ENCODE measurements around the gene ZNHIT2. TPM values are rescaled to one million over a fixed set of nuclear protein-coding genes. Genes with fewer than 3 reads are reported as not detected.

The ZNHIT2 gene
- total RNA-seq, 3 donors from 2014 or later = 5.1 to 8.3 (median 6.0) TPM

- Histone ChIP-seq H3K36me3 (ENCODE audit: low read depth) (peaks cover 11% of the 10 kb centered on the region), H3K4me1 (ENCODE audit: low read depth) (peaks cover 8% of the 10 kb centered on the region), H3K9me3 (no peaks in the 10 kb centered on the region), H3K4me3 (no peak overlapping the region)
- no peak for TF ChIP-seq CTCF (IDR thresholded peaks at IDR 0.05)
- DNase-seq = no peak
- intact Hi-C loops (cut with DNase I, micrococcal nuclease) = no loop called here
- ATAC-seq = no peak
These were observed 27.9 kb downstream of the ZNHIT2 start for GRCh38 chr11:65089621-65090020.

GRCh38 chr11:65087827-65088226, 29.7 kb downstream of the ZNHIT2 start:
- no peak for TF ChIP-seq CTCF (IDR thresholded peaks at IDR 0.05)

GRCh38 chr11:65087216-65087615, 30.3 kb downstream of the ZNHIT2 start:
- Histone ChIP-seq H3K4me3 (no peak overlapping the region), H3K9me3 (no peaks in the 10 kb centered on the region), H3K36me3 (ENCODE audit: low read depth) (peaks cover 11% of the 10 kb centered on the region), H3K4me1 (ENCODE audit: low read depth) (peaks cover 16% of the 10 kb centered on the region)
- intact Hi-C loops (cut with DNase I, micrococcal nuclease) = no loop called here
- ATAC-seq = no peak
- DNase-seq = no peak
- no peak for TF ChIP-seq CTCF (IDR thresholded peaks at IDR 0.05)

More at GRCh38 chr11:65087827-65088226, 29.7 kb downstream of the ZNHIT2 start:
- peaks cover 16% of the 10 kb centered on the region for H3K4me1 ChIP-seq (ENCODE audit: low read depth)
- peaks cover 11% of the 10 kb centered on the region for H3K36me3 ChIP-seq (ENCODE audit: low read depth)
- ATAC-seq = no peak
- no peak overlapping the region for H3K4me3 ChIP-seq
- H3K9me3 ChIP-seq = no peaks in the 10 kb centered on the region
- intact Hi-C loops (cut with DNase I, micrococcal nuclease) = no loop called here
- DNase-seq = no peak

- ATAC-seq = no peak
- Histone ChIP-seq H3K4me3 (no peak overlapping the region), H3K4me1 (ENCODE audit: low read depth) (peaks cover 16% of the 10 kb centered on the region), H3K9me3 (no peaks in the 10 kb centered on the region), H3K36me3 (ENCODE audit: low read depth) (peaks cover 11% of the 10 kb centered on the region)
- no peak for TF ChIP-seq CTCF (IDR thresholded peaks at IDR 0.05)
- intact Hi-C loops (cut with DNase I, micrococcal nuclease) = no loop called here
- no peak for DNase-seq
These were observed 30.7 kb downstream of the ZNHIT2 start for GRCh38 chr11:65086809-65087208.

GRCh38 chr11:65085446-65085845, 32.1 kb downstream of the ZNHIT2 start:
- ATAC-seq (no peak), DNase-seq (no peak)
- H3K4me3 ChIP-seq = no peak overlapping the region
- H3K4me1 ChIP-seq (ENCODE audit: low read depth) = peaks cover 16% of the 10 kb centered on the region
- no peaks in the 10 kb centered on the region for H3K9me3 ChIP-seq
- H3K36me3 ChIP-seq (ENCODE audit: low read depth) = peaks cover 11% of the 10 kb centered on the region
- intact Hi-C loops (cut with DNase I, micrococcal nuclease) = no loop called here
- no peak for TF ChIP-seq CTCF (IDR thresholded peaks at IDR 0.05)

All from mucosa of descending colon (tissue), 3 donors.